K562 (cell line): ENCODE measurements around the gene LTBP1. TPM values are rescaled to one million over a fixed set of nuclear protein-coding genes. Genes with fewer than 3 reads are reported as not detected.

ENCODE experiments used
- ATAC-seq: fragments of 200-7000 bp; cut with Tn5 transposase; 3 replicates; pipeline ENCODE4 v1.9.1; 2020; ENCODE audit warnings: moderate library complexity
- BruUV-seq: library from RNA; stranded (reverse); fragments of 400-500 nt; replicated peaks from 2 replicates; lab custom pipeline; 2021; lab: Mats Ljungman, UMichigan
- CTCF ChIA-PET: fragments of 300-600 bp; formaldehyde crosslinking; extraction: SDS; loops from one replicate; lab custom pipeline; 2021; ENCODE audit warnings: low intra/inter-chr PET ratio; lab: Yijun Ruan, JAX
- POLR2A ChIA-PET: fragments of 300-600, 350-650 bp; sonication (Branson Sonifier 250); formaldehyde crosslinking; extraction: SDS; loops from one replicate; lab custom pipeline; 2021; ENCODE audit warnings: antibody characterized with exemption, inconsistent platforms; lab: Yijun Ruan, JAX
- DNase-seq, 4 experiments: peaks; one replicate each; pipeline versions ENCODE4 v3.0.0 to v3.0.0-alpha.2; 2011 to 2018; ENCODE audit warnings: low spot score in 3 of 4, mixed read lengths in 3 of 4; ENCODE audit errors: extremely low read depth in 1 of 4
- FAIRE-seq: peaks from 2 replicates; lab custom pipeline; 2011; peaks lifted over from hg19 to GRCh38; lab: Jason Lieb, UNC
- H2AFZ ChIP-seq: 2 replicates; pipeline ENCODE4 v1.6.0; 2011; ENCODE audit warnings: low read depth, low read length, control low read depth, inconsistent platforms
- H3K27ac ChIP-seq: fragments of 200-600 bp; 3 replicates; pipeline ENCODE4 v1.8.0; 2011; ENCODE audit warnings: low read depth, mild to moderate bottlenecking, control low read depth, inconsistent platforms, low read length, moderate library complexity, mixed read lengths; ENCODE audit errors: extremely low read depth
- H3K27me3 ChIP-seq, 2 experiments: fragments of 300-600 bp in 1 of 2; 2 replicates in 1 of 2; 3 replicates in 1 of 2; pipeline versions ENCODE4 v1.6.0 to v1.8.0; 2011; ENCODE audit warnings: inconsistent platforms in 2 of 2, low read length in 2 of 2, mild to moderate bottlenecking in 1 of 2, mixed read lengths in 1 of 2, moderate library complexity in 1 of 2; ENCODE audit not compliant: control insufficient read depth in 2 of 2, insufficient read depth in 2 of 2
- H3K36me3 ChIP-seq: fragments of 300-600 bp; 3 replicates; pipeline ENCODE4 v1.8.0; 2011; ENCODE audit warnings: mild to moderate bottlenecking, low read length, inconsistent platforms; ENCODE audit not compliant: control insufficient read depth, insufficient read depth
- H3K4me1 ChIP-seq, 2 experiments: fragments of 200-600 bp in 1 of 2; replicated peaks in 1 of 2; 2 replicates in 1 of 2; 3 replicates in 1 of 2; pipeline versions ENCODE4 v1.5.1 to v1.8.0; 2011; ENCODE audit warnings: inconsistent platforms in 2 of 2, low read length in 2 of 2, mild to moderate bottlenecking in 1 of 2, mixed read lengths in 1 of 2, moderate library complexity in 1 of 2; ENCODE audit not compliant: control insufficient read depth in 2 of 2, insufficient read depth in 2 of 2
- H3K4me2 ChIP-seq: 2 replicates; pipeline ENCODE4 v1.6.1; 2011; ENCODE audit warnings: low read length, control low read depth, inconsistent platforms, mixed read lengths; ENCODE audit not compliant: insufficient read depth
- H3K4me3 ChIP-seq: fragments of 200-600 bp; sonication (generic), shearing (Covaris generic); 2 replicates; pipeline ENCODE4 v1.5.1; 2016; ENCODE audit warnings: control low read depth, inconsistent platforms
- H3K79me2 ChIP-seq: fragments of 200-600 bp; 3 replicates; pipeline ENCODE4 v1.8.0; 2011; ENCODE audit warnings: low read length, inconsistent platforms; ENCODE audit not compliant: control insufficient read depth, insufficient read depth
- H3K9ac ChIP-seq, 2 experiments: 2 replicates each; pipeline versions ENCODE4 v1.6.0 to v1.6.1; 2011; ENCODE audit warnings: low read depth in 2 of 2, low read length in 2 of 2, control low read depth in 1 of 2, inconsistent platforms in 1 of 2, mild to moderate bottlenecking in 1 of 2, mixed read lengths in 1 of 2; ENCODE audit not compliant: insufficient read depth in 1 of 2
- H3K9me1 ChIP-seq: one replicate; pipeline ENCODE4 v1.6.0; 2011; ENCODE audit warnings: inconsistent platforms, mild to moderate bottlenecking, low read length, moderate library complexity; ENCODE audit not compliant: control insufficient read depth, insufficient read depth
- H3K9me3 ChIP-seq: replicated peaks from 2 replicates; pipeline ENCODE4 v1.5.1; 2011; ENCODE audit warnings: low read depth, low read length, inconsistent platforms; ENCODE audit not compliant: control insufficient read depth, insufficient read depth
- H4K20me1 ChIP-seq: replicated peaks from 2 replicates; pipeline ENCODE4 v1.6.1; 2011; ENCODE audit warnings: low read length, inconsistent platforms, mixed read lengths; ENCODE audit not compliant: control insufficient read depth, insufficient read depth
- CREBBP ChIP-seq: IDR thresholded peaks from one replicate; pipeline ENCODE4 v1.6.1; 2012; ENCODE audit warnings: low read depth, mild to moderate bottlenecking, control low read depth, inconsistent platforms, low read length
- FOXJ2 ChIP-seq: fragments of 200-800 bp; sonication (Bioruptor generic); IDR thresholded peaks from 2 replicates; pipeline ENCODE4 v1.6.1; 2016; ENCODE audit warnings: missing genetic modification characterization, missing compliant biosample characterization
- NONO ChIP-seq, 2 experiments: fragments of 200-400 bp in 1 of 2; fragments of 450-650 bp in 1 of 2; formaldehyde crosslinking in 1 of 2; IDR thresholded peaks; 2 replicates each; pipeline ENCODE4 v1.6.1; 2017; ENCODE audit warnings: low read depth in 2 of 2, mild to moderate bottlenecking in 2 of 2, moderate library complexity in 2 of 2, low read length in 1 of 2
- POLR2AphosphoS5 ChIP-seq: IDR thresholded peaks from 2 replicates; pipeline ENCODE4 v1.6.1; 2011; ENCODE audit warnings: mild to moderate bottlenecking, low read depth, low read length, moderate library complexity; ENCODE audit not compliant: control insufficient read depth, insufficient read depth
- PTBP1 ChIP-seq: fragments of 200-400 bp; formaldehyde crosslinking; IDR thresholded peaks from 2 replicates; pipeline ENCODE4 v1.6.1; 2017; ENCODE audit warnings: low read depth, low read length
- TRIM28 ChIP-seq: fragments of 450-650 bp; IDR thresholded peaks from 2 replicates; pipeline ENCODE4 v1.6.1; 2017
- ZKSCAN8 ChIP-seq: fragments of 200-800 bp; sonication (Bioruptor generic); IDR thresholded peaks from 2 replicates; pipeline ENCODE4 v1.6.1; 2016; ENCODE audit warnings: missing genetic modification characterization, missing compliant biosample characterization
- WGBS: fragments of 100-300 bp; shearing (Covaris generic); methylation state at CpG from one replicate; pipeline ENCODE4 v1.1.6; 2016; ENCODE audit warnings: low coverage, mixed read lengths; ENCODE audit not compliant: insufficient coverage; ENCODE audit errors: missing lambda C conversion rate; 5-methylcytosine and 5-hydroxymethylcytosine counted together
- in situ Hi-C: fragments of 300-500 bp; cut with MboI; formaldehyde crosslinking; loops from 4 replicates; pipeline ENCODE4 v1.15.0; 2018; ENCODE audit warnings: inconsistent platforms, mixed read lengths
- intact Hi-C: fragments of 100-400 bp; cut with micrococcal nuclease; formaldehyde crosslinking; loops from 2 replicates; pipeline ENCODE4 v1.14.2; 2022
- polyA plus RNA-seq, 8 experiments: library from polyadenylated mRNA; depleted of rRNA in 4 of 8; stranded (reverse) in 5 of 8; unstranded in 3 of 8; fragments of >200 nt; fragmentation: Nextera tagmentation in 2 of 8; fragmentation: Illumina TruSeq in 1 of 8; extraction: Ambion mirVana in 2 of 8; extraction: Trizol in 1 of 8; gene quantifications; 2 replicates each; pipeline versions ENCODE4 v1.2.1 to v1.2.3, GENCODE V29; 2011 to 2014; ENCODE audit warnings: inconsistent platforms in 1 of 8, missing spikeins in 1 of 8
- total RNA-seq, 7 experiments: library from RNA; depleted of rRNA in 6 of 7; stranded (reverse); fragments of >200 nt in 6 of 7; fragmentation: Illumina TruSeq in 2 of 7; extraction: Trizol in 2 of 7; gene quantifications; 2 replicates each; pipeline versions ENCODE4 v1.2.1 to v1.2.3, GENCODE V29; 2011 to 2021; ENCODE audit warnings: low replicate concordance in 1 of 7
- TF ChIP-seq, protein P1 (sequence below), 2 experiments: IDR thresholded peaks in 1 of 2; conservative IDR thresholded peaks in 1 of 2; 2 replicates each; pipeline ENCODE4 v1.6.1; 2016; ENCODE audit warnings: low read depth in 2 of 2, mild to moderate bottlenecking in 1 of 2, missing compliant biosample characterization in 1 of 2, missing genetic modification characterization in 1 of 2, moderate library complexity in 1 of 2

The LTBP1 gene
- total and polyA plus RNA-seq, 9 of the 15 experiments (the other 6 are each of a cell fraction or from before 2014, with no cell fraction given) = 3.6 to 16.4 (median 8.5) TPM

DNA sequence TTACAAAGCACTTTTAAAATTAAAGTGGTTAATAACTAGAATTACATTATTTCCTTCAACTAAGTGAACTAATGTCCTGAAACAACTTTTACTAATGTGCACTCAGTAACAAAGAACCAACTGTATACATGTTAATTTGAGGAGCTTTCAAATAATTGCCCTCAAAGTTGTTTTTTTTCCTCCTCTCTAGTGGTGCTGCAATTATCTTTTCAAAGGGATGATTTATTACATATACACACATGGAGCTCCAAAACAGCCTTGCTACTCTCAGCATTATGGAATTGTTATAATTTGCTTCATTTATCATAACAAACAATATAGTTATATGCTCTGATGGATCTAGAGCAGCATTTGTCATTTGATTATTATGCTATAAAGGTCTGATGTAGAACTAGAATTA lies 283.4 kb downstream of the LTBP1 start (continued):
- 0 out of 2 replicates have a peak, but pooled peaks have one; percentile 38 for TF ChIP-seq ZKSCAN8
- TF ChIP-seq TRIM28 = no peak
- TF ChIP-seq, protein P1, sequence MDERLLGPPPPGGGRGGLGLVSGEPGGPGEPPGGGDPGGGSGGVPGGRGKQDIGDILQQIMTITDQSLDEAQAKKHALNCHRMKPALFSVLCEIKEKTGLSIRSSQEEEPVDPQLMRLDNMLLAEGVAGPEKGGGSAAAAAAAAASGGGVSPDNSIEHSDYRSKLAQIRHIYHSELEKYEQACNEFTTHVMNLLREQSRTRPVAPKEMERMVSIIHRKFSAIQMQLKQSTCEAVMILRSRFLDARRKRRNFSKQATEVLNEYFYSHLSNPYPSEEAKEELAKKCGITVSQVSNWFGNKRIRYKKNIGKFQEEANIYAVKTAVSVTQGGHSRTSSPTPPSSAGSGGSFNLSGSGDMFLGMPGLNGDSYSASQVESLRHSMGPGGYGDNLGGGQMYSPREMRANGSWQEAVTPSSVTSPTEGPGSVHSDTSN (CRISPR knock-in tag; IDR thresholded peaks at IDR 0.05; ENCODE audit: low read depth) = no peak
- TF ChIP-seq, protein P1 (tag; conservative IDR thresholded peaks at IDR 0.05; ENCODE audit: low read depth) = peak; percentile 58
- TF ChIP-seq CREBBP = no peak
- TF ChIP-seq FOXJ2 (tag) = no peak
- TF ChIP-seq POLR2AphosphoS5 = no peak

DNA sequence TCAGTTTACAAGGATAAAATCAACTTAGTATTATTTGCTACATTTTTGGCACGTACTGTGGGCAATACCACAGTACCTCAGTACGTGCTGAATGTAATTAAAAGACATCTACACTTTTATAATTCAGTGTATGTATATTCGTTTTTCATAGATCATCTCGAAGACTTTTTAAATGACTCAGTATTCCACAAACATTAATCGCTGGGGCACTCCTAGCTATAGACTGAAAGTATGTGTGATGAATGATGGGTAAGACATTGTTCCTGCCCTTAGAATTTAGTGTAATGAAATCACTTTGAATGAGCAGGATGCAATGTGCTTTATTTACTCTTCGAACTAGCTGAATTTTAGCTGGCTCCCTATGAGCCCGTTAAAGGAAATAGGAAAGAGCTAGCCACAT lies 284.1 kb downstream of the LTBP1 start:
- Histone ChIP-seq H2AFZ (no peak overlapping the region), H3K27me3 (no peaks in the 10 kb centered on the region)
- FAIRE-seq = no peak

More for the DNA sequence above, 284.1 kb downstream of the LTBP1 start:
- Histone ChIP-seq H3K9me1 (no peaks in the 10 kb centered on the region), H4K20me1 (no peaks in the 10 kb centered on the region), H3K4me2 (no peak overlapping the region), H3K27ac (no peak overlapping the region), H3K4me3 (no peak overlapping the region), H3K79me2 (no peaks in the 10 kb centered on the region), H3K4me1 (peaks cover 0 to 3% of the 10 kb centered on the region in 2 experiments; a peak in 2 of 5 replicates), H3K9ac (no peak overlapping the region; a peak in 1 of 4 replicates), H3K9me3 (no peaks in the 10 kb centered on the region), H3K36me3 (no peaks in the 10 kb centered on the region)
- in situ Hi-C loops (no loop called here), intact Hi-C loops (no loop called here)
- ChIA-PET POLR2A (interaction anchor here (0.7 to 1.2 kb wide), 2 partner anchors 12 kb away, joined by 4 read pairs; no protein-coding TSS in a partner anchor), CTCF (no interaction called here)
- BruUV-seq = no TSS peak
- 31% methylated on average over 7 of the region's 7 CpGs for WGBS
- ATAC-seq = no peak
- DNase-seq = no peak
- TF ChIP-seq NONO (IDR thresholded peaks at IDR 0.05; ENCODE audit: low read depth in 2 of 2, low read length in 1 of 2) = no peak
- TF ChIP-seq PTBP1 = no peak
